Stimulated activated naive CD8-positive, alpha-beta T cell treated with anti-CD3 and anti-CD28 coated beads, Interleukin-15, amount 100 ng/mL, for 72 hours (primary cell): ENCODE measurements around the gene MDH1.
"Not testable (repeated sequence)": the region's sequence is repeated elsewhere in the genome, so short reads cannot be mapped to it uniquely, and the experiment has no call there.

Experiments used
- ATAC-seq: fragments of 150-1000 bp; cut with Tn5 transposase; 2 replicates; pipeline ENCODE4 v1.10.0; 2021; ENCODE audit warnings: mild to moderate bottlenecking, moderate library complexity
- DNase-seq, 2 donors: peaks; one replicate each; pipeline ENCODE4 v3.0.0; 2021 to 2022
- H3K27ac Mint-ChIP-seq, 2 donors: one replicate each; pipeline ENCODE4 v1.8.0; 2022; ENCODE audit warnings: mild to moderate bottlenecking in 2 of 2, mixed read lengths in 2 of 2, moderate library complexity in 2 of 2
- H3K27me3 Mint-ChIP-seq: one replicate; pipeline ENCODE4 v1.8.0; 2022; ENCODE audit warnings: mixed read lengths
- H3K4me1 Mint-ChIP-seq: one replicate; pipeline ENCODE4 v1.8.0; 2022; ENCODE audit warnings: mild to moderate bottlenecking, mixed read lengths
- H3K4me3 Mint-ChIP-seq, 2 donors: one replicate each; pipeline ENCODE4 v1.8.0; 2022; ENCODE audit warnings: mild to moderate bottlenecking in 2 of 2, mixed read lengths in 2 of 2, moderate library complexity in 1 of 2
- H3K9me3 Mint-ChIP-seq, 2 donors: one replicate each; pipeline ENCODE4 v1.8.0; 2022; ENCODE audit warnings: mixed read lengths in 2 of 2

MDH1 gene

GRCh38 chr2:63588385-63589147 lies at the start of gene MDH1, which contains the start of gene WDPCP:
MDH1 (plus strand) TSS chr2:63588963; CDS start chr2:63589044, 81 bp downstream.
WDPCP (minus strand) TSS chr2:63588477; CDS start chr2:63588271, 206 bp downstream.
- Mint-ChIP-seq H3K4me1 (peaks cover 44% of the 10 kb centered on the region), H3K4me3 (peak within 1 kb of the TSS; percentile 91 to 99), H3K9me3 (no peaks in the 10 kb centered on the region), H3K27me3 (no peaks in the 10 kb centered on the region), H3K27ac (peak within 1 kb of the TSS; percentile 97 to 98)
- ATAC-seq (peak; percentile 92), DNase-seq (peak; percentile 92 to 96)

- H3K9me3 Mint-ChIP-seq = peaks cover 8% of the 10 kb centered on the region in 2 donors
- ATAC-seq = no peak
- no peak for DNase-seq
- H3K27me3 Mint-ChIP-seq = no peaks in the 10 kb centered on the region
- H3K27ac Mint-ChIP-seq = no peak overlapping the region
- H3K4me1 Mint-ChIP-seq = no peaks in the 10 kb centered on the region
- H3K4me3 Mint-ChIP-seq = no peak overlapping the region
Measured at GRCh38 chr2:63539416-63540162, 49.2 kb upstream of the MDH1 start.

DNA sequence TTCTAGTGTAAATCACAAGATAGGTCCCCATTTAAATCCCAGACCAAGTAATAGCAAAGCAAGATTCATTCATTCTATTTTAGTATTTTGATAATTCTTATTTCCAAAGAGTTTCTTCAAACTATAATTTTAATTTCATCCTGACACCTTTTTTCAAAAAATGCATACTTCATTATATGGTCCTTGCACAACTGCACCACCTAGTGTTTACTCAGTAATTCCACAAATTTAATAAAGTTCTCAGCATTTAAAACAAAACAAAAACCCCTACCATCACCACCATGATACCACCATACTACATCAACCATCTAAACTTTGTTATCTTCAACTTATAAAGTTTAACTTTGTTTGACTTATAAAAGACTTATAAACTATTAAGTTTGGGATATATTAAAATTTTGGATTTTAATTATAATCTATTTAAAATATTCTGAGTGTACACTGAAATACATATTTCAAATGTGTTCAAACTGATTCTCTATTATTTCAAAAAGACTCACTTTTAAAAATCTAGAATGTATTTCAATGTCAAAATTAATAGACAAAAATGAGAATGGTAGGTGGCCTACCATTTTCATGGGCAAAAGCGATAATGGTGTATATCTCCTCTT lies 44.6 kb upstream of the MDH1 start:
- DNase-seq (no peak), ATAC-seq (no peak)
- H3K4me3 Mint-ChIP-seq = no peak overlapping the region
- H3K9me3 Mint-ChIP-seq = no peaks in the 10 kb centered on the region
- no peak overlapping the region for H3K27ac Mint-ChIP-seq
- H3K4me1 Mint-ChIP-seq = no peaks in the 10 kb centered on the region
- no peaks in the 10 kb centered on the region for H3K27me3 Mint-ChIP-seq

DNA sequence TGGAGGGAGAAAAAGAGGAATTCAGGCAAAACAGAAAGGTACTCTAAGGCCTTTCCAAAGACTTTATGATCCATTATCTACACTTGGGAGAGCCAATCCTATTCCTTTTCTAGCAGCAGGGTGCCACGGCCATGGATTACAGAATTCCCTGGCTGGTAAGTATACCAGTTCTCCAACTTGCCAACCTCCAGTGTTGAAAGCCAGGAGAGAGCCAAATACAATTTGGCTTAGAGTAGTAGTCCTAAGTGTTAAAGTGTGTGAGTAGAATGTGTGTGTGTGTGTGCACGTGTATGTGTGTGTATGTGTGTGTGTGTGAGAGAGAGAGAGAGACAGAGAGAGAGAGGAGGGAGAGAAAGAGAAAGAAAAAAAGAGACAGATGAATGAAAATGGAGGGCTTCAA lies 43.7 kb upstream of the MDH1 start:
- H3K27me3 Mint-ChIP-seq = no peaks in the 10 kb centered on the region
- H3K4me3 Mint-ChIP-seq = no peak overlapping the region
- H3K4me1 Mint-ChIP-seq = peaks cover under 1% of the 10 kb centered on the region
- H3K9me3 Mint-ChIP-seq = no peaks in the 10 kb centered on the region
- no peak overlapping the region for H3K27ac Mint-ChIP-seq
- DNase-seq (no peak), ATAC-seq (no peak)

DNA sequence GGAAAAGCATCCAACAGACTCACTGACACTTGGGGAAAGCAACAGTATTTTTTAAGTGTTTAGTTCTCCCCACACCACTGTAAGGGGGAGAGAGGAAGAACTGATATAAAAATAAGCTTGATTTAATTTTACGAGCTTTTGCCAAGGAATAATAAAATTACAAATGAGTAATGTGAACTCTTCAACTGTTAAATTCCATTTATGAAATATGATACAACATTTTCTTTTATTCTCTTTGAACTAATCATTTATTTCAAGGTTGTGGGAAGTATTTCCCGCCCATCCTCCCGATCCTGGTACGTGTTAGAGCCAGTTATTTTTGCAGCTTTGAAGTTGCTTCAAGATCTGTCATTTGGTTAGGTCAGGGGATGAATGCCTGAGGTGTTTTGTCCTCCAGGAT lies 35.7 kb upstream of the MDH1 start:
- no peak for DNase-seq
- no peak overlapping the region for H3K27ac Mint-ChIP-seq
- H3K9me3 Mint-ChIP-seq = peaks cover 13 to 26% of the 10 kb centered on the region in 2 donors
- peaks cover 19% of the 10 kb centered on the region for H3K4me1 Mint-ChIP-seq
- no peaks in the 10 kb centered on the region for H3K27me3 Mint-ChIP-seq
- no peak overlapping the region for H3K4me3 Mint-ChIP-seq
- ATAC-seq = no peak

DNA sequence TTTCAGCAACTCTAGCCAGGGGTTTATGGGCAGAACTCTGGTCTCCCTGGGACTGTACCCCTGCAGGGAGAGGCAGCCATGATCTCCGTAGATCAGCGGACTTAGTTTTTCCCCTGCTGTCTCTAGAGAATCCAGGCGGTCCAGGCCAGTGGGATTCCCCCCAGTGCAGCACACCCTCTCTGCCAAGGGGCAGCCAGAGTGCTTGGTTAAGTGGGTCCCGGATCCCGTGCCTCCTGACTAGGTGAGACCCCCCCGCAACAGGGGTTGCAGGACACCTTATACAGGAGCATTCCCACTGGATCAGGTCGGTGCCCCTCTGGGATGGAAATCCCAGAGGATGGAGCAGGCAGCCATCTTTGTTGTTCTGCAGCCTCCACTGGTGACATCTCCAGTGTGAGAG lies 33.5 kb upstream of the MDH1 start:
- Mint-ChIP-seq H3K27me3 (no peaks in the 10 kb centered on the region), H3K9me3 (peaks cover 14 to 45% of the 10 kb centered on the region in 2 donors), H3K4me1 (peaks cover 19% of the 10 kb centered on the region), H3K27ac (no peak overlapping the region), H3K4me3 (no peak overlapping the region)
- DNase-seq = no peak
- ATAC-seq = no peak

- Mint-ChIP-seq H3K27ac (no peak overlapping the region), H3K27me3 (no peaks in the 10 kb centered on the region), H3K4me1 (peaks cover 15% of the 10 kb centered on the region), H3K9me3 (peaks cover 14 to 51% of the 10 kb centered on the region in 2 donors), H3K4me3 (no peak overlapping the region)
- DNase-seq (no peak), ATAC-seq (no peak)
Measured at GRCh38 chr2:63555931-63556330, 32.8 kb upstream of the MDH1 start.

DNA sequence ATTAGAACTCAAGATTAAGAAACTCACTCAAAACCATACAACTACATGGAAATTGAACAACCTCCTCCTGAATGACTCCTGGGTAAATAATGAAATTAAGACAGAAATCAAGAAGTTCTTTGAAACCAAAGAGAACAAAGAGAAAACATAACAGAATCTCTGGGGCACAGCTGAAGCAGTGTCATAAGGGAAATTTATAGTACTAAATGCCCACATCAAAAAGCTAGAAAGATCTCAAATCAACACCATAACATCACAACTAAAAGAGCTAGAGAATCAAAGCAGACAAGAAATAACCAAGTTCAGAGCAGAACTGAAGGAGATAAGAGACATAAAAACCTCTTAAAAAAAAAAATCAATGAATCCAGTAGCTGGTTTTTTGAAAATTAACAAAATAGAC lies 30.9 kb upstream of the MDH1 start:
- not testable (repeated sequence) for H3K27me3 Mint-ChIP-seq, DNase-seq, ATAC-seq
- Mint-ChIP-seq H3K9me3 (peaks cover 10 to 51% of the 10 kb centered on the region in 2 donors), H3K4me1 (peaks cover 15% of the 10 kb centered on the region), H3K4me3 (peak overlapping the region in 1 of 2 donors; percentile 23), H3K27ac (peak overlapping the region in 1 of 2 donors; percentile 64)

DNA sequence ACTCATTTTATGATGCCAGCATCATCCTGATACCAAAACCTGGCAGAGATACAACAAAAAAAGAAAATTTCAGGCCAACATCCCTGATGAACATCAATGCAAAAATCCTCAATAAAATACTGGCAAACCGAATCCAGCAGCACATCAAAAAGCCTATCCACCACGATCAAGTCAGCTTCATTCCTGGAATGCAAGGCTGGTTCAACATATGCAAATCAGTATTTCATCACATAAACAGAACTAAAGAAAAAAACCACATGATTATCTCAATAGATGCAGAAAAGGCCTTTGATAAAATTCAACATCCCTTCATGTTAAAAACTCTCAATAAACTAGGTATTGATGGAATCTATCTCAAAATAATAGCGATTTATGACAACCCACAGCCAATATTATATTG lies 29.8 kb upstream of the MDH1 start:
- not testable (repeated sequence) for H3K27ac Mint-ChIP-seq, H3K4me3 Mint-ChIP-seq
- peaks cover 15% of the 10 kb centered on the region for H3K4me1 Mint-ChIP-seq

GRCh38 chr2:63562751-63563150 lies 26.0 kb upstream of the MDH1 start:
- H3K4me1 Mint-ChIP-seq = peaks cover 6% of the 10 kb centered on the region
- H3K27me3 Mint-ChIP-seq = no peaks in the 10 kb centered on the region
- no peak overlapping the region for H3K4me3 Mint-ChIP-seq
- no peak for ATAC-seq
- H3K9me3 Mint-ChIP-seq = peaks cover 10 to 49% of the 10 kb centered on the region in 2 donors
- H3K27ac Mint-ChIP-seq = no peak overlapping the region
- no peak for DNase-seq

More for the DNA sequence above, 29.8 kb upstream of the MDH1 start:
- not testable (repeated sequence) for DNase-seq, H3K27me3 Mint-ChIP-seq, ATAC-seq
- peaks cover 10 to 51% of the 10 kb centered on the region in 2 donors for H3K9me3 Mint-ChIP-seq

- ATAC-seq (no peak), DNase-seq (no peak)
- no peak overlapping the region for H3K27ac Mint-ChIP-seq
- H3K9me3 Mint-ChIP-seq = peaks cover 26 to 46% of the 10 kb centered on the region in 2 donors
- H3K27me3 Mint-ChIP-seq = no peaks in the 10 kb centered on the region
- no peaks in the 10 kb centered on the region for H3K4me1 Mint-ChIP-seq
- H3K4me3 Mint-ChIP-seq = no peak overlapping the region
Measured at GRCh38 chr2:63569740-63570139, 19.0 kb upstream of the MDH1 start.

GRCh38 chr2:63571291-63571690 lies 17.5 kb upstream of the MDH1 start:
- Mint-ChIP-seq H3K4me3 (no peak overlapping the region), H3K9me3 (peaks cover 23 to 39% of the 10 kb centered on the region in 2 donors), H3K27ac (no peak overlapping the region), H3K27me3 (no peaks in the 10 kb centered on the region), H3K4me1 (no peaks in the 10 kb centered on the region)
- DNase-seq = no peak
- no peak for ATAC-seq

GRCh38 chr2:63572001-63572400 lies 16.8 kb upstream of the MDH1 start:
- Mint-ChIP-seq H3K27ac (peak overlapping the region in 1 of 2 donors; percentile 16), H3K27me3 (no peaks in the 10 kb centered on the region), H3K4me1 (no peaks in the 10 kb centered on the region), H3K9me3 (peaks cover 20 to 32% of the 10 kb centered on the region in 2 donors), H3K4me3 (no peak overlapping the region)
- DNase-seq (no peak), ATAC-seq (no peak)

- not testable (repeated sequence) for H3K27ac Mint-ChIP-seq, H3K4me3 Mint-ChIP-seq, DNase-seq, ATAC-seq, H3K27me3 Mint-ChIP-seq, H3K4me1 Mint-ChIP-seq
- H3K9me3 Mint-ChIP-seq = peaks cover 18 to 23% of the 10 kb centered on the region in 2 donors
Measured at GRCh38 chr2:63573026-63573425, 15.7 kb upstream of the MDH1 start.

DNA sequence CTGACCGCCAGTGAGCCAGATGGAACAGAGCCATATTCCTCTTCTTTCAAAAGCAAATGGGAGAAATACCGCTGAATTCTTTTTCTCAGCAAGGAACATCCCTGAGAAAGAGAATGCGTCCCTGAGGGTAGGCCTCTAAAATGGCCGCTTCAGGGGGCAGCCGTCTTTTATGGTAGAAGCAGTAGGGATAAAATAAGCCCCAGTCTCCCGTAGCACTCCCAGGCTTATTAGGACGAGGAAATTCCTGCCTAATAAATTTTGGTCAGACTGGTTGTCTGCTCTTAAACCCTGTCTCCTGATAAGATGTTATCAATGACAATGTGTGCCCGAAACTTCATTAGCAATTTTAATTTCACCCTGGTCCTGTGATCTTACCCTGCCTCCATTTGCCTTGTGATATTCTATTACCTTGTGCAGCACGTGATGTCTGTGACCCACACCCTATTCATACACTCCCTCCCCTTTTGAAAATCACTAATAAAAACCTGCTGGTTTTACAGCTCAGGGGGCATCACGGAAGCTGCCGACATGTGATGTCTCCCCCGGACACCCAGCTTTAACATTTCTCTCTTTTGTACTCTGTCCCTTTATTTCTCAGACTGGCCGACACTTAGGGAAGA lies 14.9 kb upstream of the MDH1 start:
- not testable (repeated sequence) for H3K4me1 Mint-ChIP-seq, ATAC-seq, DNase-seq, H3K27me3 Mint-ChIP-seq, H3K4me3 Mint-ChIP-seq
- H3K9me3 Mint-ChIP-seq = peaks cover 10 to 17% of the 10 kb centered on the region in 2 donors
- peak overlapping the region in 1 of 2 donors; percentile 48 for H3K27ac Mint-ChIP-seq
